GM18511 (cell line): Measurements from ENCODE around the gene NAMPT.
"Not testable (repeated sequence)": the region's sequence is repeated elsewhere in the genome, so short reads cannot be mapped to it uniquely, and the experiment has no call there.

ENCODE experiments used
- ATAC-seq: cut with Tn5 transposase; IDR thresholded peaks from one replicate; pipeline ENCODE4 v1.9.1; 2021; ENCODE audit warnings: mild to moderate bottlenecking, moderate library complexity; ENCODE audit not compliant: unreplicated experiment

NAMPT gene

DNA sequence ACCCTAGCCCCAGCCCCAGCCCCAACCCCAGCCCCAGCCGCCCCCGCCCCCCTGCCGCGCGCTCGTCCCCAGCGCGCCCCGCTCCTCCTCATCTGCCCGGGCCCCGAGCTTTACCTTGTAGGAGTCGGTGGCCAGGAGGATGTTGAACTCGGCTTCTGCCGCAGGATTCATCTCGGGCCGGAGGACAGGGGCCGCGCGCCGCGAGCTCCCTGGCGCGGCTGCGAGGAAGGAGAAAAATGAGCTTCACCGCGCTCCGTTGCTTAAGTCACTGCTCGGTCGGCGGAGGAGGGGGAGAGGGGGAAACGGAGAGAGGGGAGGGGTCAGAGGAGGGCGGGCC lies at the start of gene NAMPT:
TSS of gene NAMPT (minus strand) at position 270 of the 337 bp plus-strand sequence. CDS start at position 171, 99 bp downstream.
- no peak for ATAC-seq

DNA sequence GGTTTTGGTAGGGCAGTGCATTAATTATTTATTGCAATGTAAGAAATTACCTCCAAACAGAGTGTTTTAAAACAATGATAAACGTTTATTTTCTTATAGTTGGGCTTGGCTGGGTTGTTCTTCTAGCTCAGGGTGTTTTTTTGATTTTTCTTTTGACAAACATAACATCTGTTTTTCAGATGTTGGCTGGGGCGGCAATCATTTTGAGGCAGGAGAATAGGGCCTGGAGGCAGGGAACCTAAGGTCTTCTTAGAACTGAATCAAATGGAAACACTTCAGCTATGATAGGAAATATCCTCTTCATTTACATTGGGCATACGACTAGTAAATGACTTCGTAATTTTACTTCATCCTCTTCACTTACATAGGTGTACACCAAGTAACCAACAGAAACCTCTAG lies 47.4 kb upstream of the NAMPT start:
- ATAC-seq: no peak

DNA sequence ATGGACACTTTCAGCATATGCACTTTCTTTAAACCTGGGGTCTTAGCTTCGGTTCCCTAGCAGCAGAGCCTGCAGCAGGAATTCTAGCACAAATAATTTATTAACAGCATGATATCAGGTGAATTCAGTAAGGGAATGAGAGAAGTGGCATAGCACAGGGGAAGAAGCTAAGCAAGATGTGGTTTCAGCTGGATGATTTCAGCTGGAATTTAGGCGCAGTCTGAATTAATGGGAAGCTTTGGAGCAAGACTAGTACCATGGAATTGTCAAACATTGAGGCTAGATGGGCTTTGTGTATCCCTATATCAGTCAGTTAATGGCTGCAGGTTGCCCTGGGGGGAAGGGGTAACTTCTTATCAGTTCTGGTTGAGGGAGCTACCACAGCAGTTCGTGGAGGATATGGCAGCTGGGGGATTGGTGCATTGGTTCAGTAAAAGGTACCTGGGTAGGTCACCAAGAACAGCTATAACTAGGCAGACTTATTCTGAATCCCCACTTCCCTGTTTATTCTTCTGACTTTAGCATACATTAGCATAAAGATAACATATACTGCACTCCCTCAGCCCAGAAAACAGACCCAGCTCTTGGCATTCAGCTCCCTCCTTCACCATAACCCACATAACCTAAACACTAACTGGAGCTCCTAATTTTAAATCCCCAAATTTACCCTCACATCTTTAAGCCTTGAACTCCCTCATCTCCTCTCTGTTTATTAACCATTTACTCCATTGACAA lies 46.8 kb upstream of the NAMPT start:
- ATAC-seq: no peak

DNA sequence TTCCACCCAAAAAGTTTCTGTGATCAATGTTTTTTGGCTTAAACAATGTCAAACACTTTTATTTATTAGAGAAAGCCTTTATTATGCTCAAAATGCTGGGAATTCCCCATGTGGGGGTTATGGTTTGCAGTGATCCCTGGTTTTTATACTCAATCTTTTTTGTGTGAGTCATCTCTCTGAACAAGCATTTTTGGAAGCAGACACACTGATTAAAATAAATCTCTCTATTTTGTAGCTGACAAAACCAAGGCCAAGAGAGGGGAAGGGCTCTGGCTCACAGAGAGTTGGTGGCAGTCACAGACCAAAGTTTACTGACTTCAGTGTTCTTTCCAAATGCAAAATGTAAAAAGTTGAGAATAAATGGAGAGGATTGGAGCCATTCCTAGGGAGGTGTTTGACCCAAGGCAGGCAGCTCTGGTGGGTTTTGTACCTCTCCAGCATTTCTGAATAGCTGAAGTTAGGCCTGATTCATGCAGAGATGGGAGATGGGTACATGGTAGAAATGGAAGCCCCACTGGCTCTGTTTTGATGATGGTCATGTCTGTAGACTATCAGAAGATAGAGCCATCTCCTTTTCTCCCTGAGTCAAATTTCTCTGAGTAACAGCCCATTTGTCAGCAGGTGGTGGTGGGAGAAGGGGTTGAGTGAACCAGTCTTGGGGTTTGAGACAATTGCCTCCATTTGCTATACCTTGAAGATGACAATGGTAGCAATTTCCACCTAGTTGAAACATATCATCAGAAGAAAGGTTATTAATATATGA lies 45.4 kb upstream of the NAMPT start:
- no peak for ATAC-seq

DNA sequence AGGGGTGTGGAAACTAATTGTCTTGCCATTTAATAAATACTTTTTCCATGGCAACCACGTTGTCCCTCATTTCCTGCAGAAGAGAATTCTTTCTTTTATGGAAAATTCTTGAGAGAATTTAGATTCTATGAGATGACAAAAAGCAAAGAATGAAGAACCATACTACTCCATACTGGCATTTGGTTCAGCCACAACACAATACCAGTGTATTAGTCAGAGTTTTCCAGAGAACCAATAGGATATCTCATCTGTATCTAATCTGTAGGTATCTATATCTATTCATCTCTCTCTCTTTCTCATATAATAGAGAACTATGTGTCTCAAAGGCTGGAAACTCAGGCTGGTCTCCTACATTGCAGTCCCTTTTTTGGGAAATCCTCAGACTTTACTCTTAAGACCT lies 44.6 kb upstream of the NAMPT start:
- ATAC-seq: no peak

DNA sequence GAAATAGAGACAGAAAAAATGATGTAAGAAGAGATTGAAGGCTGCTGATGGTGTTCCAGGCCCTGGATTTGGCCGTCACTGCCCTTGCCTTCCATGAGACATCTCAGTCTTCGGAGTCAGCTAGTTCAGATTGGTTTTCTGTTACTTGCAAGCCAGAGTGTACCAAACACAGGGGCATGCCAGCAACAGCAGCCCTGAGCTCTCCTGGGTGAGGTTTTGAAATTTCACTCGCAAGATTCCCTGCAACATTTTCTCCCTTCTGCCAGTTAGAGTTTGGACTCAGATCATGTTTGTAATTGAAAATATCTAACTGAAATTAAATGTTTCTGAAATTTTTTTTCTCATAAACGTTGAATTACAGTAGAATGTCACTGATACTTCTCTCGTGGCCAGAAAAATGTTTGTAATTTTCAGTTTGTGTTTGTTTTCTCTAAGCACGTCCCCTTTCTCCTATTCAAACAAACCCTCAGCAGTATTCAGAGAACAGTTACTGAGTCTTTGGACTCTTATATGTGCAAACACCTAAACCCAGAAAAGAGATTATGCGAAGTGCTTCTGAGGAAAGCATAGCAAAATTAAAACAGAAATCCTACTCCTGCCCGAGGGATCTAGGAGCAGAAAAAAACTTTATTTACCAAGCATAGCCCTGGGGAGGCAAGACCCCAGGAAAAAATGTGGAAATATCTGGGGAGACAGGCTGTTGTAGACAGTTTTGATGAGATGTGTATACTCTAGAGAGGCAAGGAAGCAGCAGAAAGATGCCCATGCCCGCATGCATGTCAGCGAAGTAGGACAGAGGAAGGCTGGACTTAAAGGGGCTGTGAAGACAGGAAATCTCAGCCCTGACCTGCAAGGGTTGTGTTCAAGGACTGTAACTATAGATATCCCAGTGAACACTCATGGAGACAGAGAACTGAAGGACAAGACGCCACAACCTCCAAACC lies 43.0 kb upstream of the NAMPT start:
- ATAC-seq: no peak

DNA sequence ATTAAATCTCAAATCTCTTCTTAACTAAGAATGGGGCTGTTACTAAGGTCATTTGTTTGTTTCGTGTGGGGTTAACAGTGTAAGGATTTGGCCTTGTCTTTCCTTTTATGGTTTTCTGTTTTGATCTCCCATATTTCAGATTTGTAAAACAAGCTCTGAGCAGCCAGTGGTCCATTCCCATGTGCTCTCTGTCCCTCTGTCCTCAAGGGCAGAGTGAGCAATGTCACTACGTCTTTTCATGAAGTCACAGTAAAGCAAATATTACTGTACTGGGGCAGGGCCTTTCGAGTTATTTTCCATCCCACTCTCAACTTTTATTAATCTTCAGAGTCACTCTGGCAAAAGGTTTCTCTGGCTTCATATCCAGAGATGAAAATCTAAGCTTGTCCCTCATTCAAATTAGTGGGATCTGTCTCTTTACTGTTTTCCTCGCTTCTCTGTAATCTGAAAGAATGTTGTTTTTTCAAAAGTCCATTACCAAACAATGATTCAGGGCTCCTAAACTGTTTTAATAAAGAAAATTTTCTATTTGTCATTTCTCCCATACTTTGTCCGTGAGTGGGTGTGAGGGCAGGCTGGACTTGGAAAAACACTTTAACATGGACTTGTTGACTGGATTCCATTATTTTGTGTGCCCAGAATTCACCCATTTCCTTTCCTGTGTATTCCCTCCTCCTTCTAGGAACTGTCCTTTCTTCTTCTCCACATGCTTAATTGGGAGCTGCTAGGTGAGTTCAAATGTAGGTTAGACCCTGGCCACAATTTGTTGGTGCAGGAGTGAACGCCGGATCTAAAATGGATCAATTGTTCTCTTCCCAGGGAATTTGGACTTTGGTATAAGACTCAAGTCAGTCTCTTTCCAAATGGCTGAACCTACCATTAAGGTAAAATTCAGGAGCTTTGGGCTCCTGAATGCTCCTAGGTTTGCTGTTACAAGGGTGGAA lies 42.1 kb upstream of the NAMPT start:
- ATAC-seq: no peak

DNA sequence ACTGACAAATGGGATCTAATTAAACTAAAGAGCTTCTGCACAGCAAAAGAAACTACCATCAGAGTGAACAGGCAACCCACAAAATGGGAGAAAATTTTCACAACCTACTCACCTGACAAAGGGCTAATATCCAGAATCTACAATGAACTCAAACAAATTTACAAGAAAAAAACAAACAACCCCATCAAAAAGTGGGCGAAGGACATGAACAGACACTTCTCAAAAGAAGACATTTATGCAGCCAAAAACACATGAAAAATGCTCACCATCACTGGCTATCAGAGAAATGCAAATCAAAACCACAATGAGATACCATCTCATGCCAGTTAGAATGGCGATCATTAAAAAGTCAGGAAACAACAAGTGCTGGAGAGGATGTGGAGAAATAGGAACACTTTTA lies 39.7 kb upstream of the NAMPT start:
- ATAC-seq: not testable (repeated sequence)

DNA sequence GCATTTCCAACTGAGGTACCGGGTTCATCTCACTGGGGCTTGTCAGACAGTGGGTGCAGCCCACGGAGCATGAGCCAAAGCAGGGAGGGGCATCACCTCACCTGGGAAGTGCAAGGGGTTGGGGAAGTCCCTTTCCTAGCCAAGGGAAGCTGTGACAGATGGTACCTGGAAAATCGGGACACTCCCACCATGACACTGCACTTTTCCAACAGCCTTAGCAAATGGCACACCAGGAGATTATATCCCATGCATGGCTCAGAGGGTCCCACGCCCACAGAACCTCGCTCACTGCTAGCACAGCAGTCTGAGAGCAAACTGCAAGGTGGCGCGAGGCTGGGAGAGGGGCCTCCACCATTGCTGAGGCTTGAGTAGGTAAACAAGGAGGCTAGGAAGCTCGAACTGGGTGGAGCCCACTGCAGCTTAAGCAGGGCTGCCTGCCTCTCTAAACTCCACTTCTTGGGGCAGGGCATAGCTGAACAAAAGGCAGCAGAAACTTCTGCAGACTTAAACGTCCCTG lies 35.5 kb upstream of the NAMPT start:
- not testable (repeated sequence) for ATAC-seq

DNA sequence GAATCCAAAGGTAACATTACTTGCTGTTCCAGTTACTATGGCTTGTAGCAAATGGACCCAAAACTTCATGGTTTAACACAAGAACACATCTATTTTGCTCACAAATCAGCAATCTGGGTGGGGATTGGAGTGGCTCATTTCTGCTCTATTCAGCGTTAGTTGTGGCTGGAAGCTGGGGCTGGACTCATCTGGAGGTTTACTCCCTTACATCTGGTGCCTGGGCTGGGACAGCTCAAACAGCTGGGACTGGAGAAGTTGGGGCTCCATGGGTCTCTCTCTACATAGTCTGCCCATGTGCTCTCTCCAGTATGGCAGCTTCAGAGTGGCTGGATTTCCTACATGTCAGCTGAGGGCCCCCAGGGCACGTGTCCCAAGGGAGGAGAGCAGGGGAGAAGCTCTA lies 33.7 kb upstream of the NAMPT start:
- no peak for ATAC-seq

DNA sequence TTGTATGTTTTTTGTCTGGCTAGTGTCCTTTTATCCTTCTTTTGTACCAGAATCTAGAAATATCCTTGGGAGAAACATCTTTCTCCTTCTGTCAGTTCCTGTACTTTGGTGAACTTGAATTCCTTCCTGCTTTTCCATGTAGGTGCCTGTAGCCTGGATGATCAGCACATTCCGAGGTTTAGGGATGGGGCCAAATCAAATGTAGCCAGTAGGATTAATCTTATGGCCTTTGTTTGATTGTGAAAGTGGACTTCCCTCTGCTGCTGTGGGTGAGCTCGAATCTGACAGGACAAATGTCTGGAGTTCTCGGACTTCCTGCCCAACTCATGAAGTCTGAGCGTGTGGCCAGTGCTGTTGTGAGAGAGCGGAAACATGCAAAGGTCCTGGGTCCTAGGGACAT lies 33.2 kb upstream of the NAMPT start:
- no peak for ATAC-seq

DNA sequence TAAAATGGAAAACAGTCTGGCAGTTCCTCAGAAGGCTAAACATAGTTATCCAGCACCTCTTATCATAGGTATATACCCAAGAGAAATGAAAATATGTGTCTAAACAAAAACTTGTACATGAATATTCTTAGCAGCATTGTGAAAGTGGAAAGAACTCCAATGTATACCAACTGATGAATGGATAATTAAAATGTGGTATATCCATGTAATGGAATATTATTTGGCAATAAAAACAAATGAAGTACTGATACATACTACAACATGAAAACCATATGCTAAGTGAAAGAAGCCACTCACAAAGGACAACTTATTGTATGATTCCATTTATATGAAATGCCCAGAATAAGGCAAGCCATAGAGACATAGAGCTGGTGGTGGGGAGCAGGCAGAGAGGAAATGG lies 32.2 kb upstream of the NAMPT start:
- no peak for ATAC-seq

DNA sequence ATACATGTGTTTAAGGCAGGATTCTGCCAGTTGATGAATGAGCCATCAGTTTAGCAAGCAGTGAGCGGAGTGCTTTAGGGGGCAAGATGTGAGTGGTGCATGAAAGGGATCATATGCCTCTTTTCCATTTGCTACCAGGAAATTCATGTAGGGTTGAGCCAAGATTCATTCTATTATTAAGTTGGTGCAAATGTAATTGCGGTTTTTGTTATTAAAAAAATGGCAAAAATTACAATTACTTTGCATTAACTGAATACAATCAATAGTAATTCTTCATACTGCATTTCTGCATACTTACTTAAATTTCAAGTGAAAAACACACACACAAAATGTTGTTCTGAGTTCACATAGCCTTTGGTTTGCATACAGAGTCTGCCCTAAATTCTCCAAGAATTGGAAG lies 30.1 kb upstream of the NAMPT start:
- no peak for ATAC-seq

DNA sequence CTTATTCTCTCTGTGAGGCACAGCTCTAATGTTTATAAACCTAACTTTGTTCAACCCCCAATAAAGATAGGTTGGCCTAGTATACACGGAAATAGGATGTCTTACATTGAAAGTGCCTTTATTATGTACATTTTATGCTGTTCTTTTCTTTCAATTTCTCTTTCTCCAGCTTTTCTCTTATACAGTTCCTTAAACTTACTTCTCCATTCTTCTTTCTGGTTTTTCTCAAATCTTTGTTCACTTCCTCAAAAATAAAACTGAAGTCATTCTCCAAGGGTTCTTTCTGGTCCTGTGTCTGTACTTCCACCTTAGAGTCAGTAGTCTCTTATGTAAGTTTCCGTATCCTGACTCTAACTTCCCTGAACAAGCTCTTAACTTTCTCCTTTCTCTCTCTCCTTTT lies 29.2 kb upstream of the NAMPT start:
- ATAC-seq: no peak

DNA sequence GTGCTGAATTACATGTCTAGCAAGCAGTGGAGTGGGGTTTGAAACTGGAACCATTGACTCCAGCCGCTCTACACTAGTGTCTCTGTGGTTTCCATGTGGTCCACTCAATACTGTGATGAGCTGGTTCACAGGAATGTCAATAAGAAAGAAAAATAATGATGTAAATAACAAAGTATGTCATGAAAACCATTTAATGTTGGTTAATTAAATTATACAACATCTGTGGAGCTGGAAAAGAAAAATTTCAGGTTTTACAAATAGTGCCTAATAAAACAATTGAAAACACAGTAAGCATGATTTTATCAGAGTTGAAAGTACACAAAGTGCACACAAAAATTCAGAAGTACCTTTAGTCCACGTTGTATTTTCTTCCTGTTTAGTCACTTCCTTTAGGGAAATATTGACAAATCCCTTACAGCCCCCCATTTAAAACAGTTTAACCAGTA lies 28.7 kb upstream of the NAMPT start:
- ATAC-seq: no peak

DNA sequence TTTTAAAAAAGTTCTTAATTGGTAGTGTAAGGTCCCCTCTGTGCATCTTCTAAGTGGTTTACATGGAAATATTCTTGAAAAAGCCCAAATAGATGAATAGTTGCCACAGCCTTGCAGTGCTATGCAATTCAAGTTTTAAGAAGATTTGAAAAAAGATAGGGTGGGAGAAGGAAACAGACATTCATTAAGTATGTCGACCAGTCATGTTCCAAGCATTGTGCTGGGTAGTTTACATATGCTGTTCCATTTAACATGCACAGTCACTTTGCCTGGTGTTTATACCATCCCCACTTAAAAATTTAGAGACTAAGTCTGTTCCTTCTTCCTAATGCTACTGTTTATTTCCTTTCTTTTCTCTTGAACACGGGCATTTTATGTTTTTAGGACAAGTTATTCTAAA lies 28.1 kb upstream of the NAMPT start:
- no peak for ATAC-seq

DNA sequence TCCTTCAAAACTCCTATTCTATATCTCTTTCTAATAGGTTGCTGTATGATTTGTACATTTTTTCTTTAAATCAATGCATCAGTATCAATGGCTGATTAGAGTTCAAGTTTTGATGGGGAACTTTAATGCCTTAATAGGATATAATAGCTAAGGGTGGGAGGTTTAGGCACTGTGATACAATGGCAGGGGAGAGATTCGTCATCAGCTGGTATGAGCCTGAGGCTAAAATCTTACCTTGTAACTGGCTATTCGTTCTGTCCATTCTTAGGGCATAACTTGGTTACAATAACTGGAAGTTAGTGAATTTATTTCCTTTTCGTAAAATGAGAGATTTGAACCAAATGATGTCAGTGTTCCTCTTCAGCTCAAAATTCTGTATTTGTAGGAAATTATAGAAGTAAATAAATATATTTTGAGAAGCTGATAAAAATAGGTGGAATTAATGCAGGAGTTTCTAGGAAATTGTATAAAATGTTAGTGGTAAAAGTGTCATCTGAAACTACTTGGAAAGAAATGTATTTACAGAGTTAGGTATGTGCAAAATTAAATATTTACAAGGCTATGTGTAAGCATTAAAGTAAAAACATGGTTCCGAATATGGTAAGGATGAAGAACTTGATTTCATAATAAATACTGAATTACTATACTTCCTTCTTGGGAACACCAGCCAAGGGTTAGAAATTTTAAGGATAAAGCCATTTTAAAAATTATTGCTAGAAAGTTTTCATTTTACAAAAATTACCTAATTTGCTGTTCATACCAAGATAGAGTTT lies 27.5 kb upstream of the NAMPT start:
- no peak for ATAC-seq

DNA sequence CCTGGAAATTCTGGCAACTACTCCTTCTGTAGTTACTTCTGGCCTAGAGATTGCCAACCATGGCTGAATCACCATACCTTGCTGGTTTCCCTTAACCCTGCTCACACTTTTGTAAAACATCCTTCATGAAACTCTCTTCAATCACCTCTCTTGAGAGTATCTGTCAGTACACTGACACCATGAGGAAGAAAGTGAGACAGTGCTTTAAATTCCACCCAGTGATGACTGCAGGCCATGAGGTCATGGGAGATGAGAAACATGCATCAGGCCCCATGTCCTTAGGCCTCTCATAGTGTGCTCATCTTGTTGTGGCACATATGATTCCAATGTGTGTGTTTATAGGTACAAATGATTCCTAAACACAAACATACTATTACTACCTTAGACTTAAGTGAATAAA lies 24.6 kb upstream of the NAMPT start:
- ATAC-seq: no peak

DNA sequence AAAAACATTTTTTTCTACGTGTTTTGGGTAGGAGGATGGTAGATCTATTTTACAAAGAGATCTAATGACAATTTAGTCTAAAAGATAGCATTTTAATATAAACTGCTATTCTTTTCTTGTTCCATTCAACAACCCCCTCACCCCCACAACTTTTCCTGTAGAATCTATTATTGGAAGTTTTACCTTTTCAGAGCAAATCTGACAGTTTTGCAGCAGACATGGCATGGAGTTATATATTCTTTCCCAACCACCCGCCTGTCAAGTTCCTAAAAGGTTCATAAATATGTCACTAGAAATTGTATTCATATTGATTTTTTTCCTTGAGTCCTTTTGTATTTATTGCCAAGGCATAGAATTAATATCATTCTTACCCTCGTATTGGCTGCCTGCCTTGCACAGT lies 21.5 kb upstream of the NAMPT start:
- ATAC-seq: no peak
